NCI-H1694 treated with DMSO at 0.1 percent for 48 hours (cell line): Measurements from ENCODE around the gene LMF1.
"Not testable (repeated sequence)": the region's sequence is repeated elsewhere in the genome, so short reads cannot be mapped to it uniquely, and the experiment has no call there.

Experiments
- DNase-seq: peaks from one replicate; lab custom pipeline; 2025; lab: John Stamatoyannopoulos, UW

Gene LMF1

DNA sequence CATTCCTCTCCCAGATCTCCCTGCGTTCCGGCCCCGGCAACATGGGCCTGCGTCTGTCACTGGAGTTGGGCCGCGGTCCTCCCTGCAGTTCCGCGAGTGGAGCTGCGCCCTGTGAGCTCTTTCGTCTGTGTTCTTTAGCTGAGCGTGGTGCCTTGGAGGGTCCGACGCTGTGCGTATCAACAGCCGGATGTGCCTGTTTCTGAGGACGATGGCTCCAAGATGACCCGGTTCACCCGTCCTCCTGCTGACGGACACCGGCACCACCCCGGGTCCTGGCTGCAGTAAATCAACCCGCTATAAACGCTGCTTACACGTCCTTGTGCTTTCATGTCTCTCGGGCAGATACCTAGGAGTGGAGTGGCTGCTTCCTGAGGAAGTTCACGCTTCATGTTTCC, 125.4 kb downstream of the LMF1 start:
- no peak for DNase-seq

GRCh38 chr16:844638-845350, 126.0 kb downstream of the LMF1 start:
- no peak for DNase-seq

- no peak for DNase-seq
Observed at GRCh38 chr16:843771-844170, 127.0 kb downstream of the LMF1 start.

- DNase-seq, result no peak
Observed at GRCh38 chr16:842711-843560, 127.8 kb downstream of the LMF1 start.

- no peak for DNase-seq
Observed at GRCh38 chr16:842061-842476, 128.7 kb downstream of the LMF1 start.

DNA sequence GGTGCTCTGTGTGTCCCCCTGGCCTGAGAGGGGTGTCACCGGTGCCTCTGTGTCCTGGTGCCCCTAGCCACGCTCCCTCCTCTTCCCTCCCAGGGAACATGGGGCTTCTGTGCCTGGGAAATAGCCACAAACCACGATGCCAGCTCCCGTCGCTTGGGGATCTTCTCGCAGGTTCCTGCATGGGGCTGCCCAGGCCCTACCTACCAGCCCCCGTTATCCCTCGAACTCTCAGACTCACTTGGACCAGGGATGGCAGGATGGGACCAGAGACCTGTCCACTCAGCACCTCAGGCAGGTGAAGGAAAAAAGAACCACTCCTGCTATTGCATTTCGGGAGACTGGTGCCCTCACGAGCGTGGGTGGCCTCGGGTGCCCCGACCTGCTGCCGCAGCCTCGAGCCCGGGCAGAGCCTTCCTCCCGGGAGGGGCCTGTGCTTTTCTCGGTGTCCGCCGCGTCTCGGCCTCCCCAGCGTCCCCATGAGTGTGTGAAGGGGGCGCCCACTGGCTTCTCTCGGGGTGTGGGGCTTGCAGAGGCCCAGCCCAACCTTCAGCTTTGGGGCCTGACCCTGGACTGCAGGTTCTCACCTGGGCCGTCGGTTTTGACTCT, 129.2 kb downstream of the LMF1 start:
- no peak for DNase-seq

- DNase-seq, result no peak
Observed at GRCh38 chr16:840561-841454, 130.0 kb downstream of the LMF1 start.

DNA sequence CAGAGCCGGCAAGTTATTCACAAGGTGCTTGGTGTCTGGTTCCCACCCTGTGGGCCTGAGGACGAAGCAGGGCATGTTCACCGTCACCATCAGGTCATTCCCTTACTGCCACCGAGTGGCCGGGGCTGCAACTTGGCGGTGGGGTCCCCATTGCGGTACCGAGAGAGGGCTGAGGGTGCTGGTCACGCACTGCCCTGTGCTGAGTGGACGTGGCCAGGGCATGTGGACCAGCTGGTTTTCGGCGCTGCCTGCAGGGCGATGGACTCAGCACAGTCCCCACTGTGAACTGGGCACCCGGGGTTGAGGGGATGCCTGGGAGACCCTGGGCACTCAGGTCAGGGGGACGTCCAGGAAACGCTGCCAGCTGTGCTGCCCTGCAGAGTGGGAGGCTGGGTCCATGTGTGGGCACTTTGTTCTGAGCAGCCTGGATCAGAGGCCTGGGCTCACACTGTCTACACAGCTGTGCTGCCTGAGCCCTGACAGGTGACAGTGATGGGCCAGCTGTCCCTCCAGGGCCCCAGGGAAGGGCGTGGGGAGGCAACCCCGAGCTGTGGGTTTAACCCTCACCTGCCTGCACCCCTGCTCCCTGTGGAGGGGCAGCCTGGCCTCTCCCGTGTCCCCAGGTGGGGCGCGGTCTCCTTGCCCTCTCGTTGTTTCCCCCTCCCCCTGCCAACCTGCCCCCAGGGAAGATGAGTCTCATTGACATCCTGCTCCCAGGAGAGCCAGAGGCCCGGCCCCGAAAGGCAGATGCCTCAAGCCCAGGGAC, 131.0 kb downstream of the LMF1 start:
- DNase-seq, result no peak

- DNase-seq, result no peak
Observed at GRCh38 chr16:838741-839140, 132.0 kb downstream of the LMF1 start.

GRCh38 chr16:836822-837221, 134.0 kb downstream of the LMF1 start:
- DNase-seq, result not testable (repeated sequence)

GRCh38 chr16:836221-836620, 134.6 kb downstream of the LMF1 start:
- no peak for DNase-seq

GRCh38 chr16:835373-835772, 135.4 kb downstream of the LMF1 start:
- no peak for DNase-seq

GRCh38 chr16:833411-833810, 137.4 kb downstream of the LMF1 start:
- no peak for DNase-seq

DNA sequence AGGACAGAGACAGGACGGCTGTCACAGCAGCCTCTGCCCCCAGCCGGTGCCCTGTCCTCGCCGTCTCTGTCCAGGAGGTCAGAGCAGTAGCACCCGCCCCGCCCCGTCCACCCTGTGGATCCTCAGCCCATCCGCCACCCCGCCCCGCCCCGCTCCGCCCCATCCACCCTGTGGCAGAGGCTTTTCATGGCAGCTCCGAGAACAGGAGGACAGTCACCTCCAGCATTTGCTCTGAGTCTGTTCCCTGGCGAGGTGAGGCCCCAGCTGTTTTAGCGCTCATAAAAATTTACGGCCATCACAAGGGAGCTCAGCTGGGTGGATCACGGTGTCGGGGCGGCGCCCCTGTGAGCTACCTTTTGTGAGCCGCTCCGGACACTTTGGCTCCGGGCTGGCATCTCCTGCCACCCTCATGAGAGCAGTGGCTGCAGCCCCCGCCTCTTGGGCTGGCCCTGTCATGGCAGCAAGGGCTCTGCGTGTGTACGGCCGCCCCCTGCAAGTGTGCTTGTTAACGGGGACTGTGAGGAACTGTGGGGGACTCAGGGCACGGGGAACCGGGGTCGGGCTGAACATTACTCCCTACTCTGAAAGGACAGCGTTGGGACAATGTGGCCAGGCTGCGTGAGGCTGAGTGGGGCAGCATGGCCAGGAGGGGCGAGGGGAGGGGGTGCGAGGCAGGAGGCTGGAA, 138.0 kb downstream of the LMF1 start:
- no peak for DNase-seq

DNA sequence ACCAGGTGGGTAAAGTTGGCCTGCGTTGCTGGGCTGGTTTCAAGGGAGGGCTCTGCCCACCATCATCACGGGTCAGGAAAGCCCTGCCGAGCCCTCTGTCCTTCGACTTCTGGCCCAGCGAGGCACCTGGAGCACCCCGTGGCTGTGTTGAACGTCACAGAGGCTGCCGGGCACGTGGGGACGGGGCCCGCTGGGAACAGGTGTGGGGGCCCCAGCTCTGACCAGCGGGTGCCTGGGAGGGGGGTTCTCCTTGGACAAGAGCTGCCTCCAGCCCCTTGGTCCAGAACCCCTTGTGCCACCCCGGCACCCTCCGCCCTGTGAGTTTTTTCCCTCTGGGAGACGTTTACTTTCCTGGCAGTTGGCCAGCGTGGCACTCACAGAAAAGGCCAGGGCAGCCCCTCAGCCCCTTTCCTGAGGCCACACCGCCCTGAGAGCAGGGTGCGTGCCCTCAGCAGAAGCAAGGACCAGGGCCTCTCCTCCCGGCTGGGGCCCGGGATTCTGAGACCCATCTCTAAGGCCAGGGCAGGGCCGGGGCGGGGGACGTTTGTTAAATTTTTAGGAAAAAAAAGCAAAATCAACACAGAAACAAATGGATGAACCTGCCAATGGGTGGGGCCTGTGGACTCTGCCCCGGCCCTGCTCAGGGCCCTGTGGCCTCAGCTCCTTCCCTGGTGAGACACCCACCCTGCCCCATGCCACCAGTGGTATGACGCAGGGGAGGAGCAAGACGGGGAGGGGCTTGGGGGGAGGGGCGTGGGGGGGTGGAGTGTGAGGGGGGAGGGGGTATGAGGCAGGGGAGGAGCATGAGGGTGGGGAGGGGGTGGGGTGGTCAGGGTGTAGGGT, 139.0 kb downstream of the LMF1 start:
- no peak for DNase-seq

DNA sequence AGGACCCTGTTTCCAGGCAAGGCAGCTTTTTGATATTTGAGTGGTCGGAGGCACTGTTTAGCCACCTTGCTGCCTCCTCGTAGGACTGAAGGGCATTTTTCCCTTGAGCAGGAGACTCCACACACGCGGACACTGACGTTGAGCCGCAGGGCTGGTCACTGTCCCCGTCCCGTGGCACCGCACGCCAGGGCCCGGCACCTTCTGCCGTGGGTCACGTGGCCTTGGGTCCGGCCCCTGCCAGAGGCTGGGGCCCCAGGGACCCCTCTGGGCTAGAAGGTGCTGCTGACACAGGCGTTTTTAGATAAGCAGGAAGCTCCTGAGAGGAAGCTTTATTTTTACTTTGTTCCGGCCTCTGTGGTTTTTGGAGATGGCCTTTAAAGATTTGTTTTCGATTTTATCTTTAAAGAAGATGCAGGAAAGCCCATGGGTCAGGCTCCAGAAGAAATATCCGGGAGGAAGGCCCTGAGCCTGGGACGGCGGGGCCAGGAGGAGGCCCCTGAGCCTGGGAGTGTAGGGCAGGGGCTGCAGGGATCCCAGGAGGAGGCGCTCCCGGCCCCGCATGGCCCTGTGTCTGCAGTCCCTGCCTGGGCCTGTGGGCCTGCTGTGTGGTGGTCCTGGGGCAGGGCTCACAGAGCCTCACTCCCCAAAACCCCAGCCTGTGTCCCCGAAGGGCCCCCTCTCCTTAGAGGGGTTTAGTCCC, 139.8 kb downstream of the LMF1 start:
- DNase-seq, result no peak

DNA sequence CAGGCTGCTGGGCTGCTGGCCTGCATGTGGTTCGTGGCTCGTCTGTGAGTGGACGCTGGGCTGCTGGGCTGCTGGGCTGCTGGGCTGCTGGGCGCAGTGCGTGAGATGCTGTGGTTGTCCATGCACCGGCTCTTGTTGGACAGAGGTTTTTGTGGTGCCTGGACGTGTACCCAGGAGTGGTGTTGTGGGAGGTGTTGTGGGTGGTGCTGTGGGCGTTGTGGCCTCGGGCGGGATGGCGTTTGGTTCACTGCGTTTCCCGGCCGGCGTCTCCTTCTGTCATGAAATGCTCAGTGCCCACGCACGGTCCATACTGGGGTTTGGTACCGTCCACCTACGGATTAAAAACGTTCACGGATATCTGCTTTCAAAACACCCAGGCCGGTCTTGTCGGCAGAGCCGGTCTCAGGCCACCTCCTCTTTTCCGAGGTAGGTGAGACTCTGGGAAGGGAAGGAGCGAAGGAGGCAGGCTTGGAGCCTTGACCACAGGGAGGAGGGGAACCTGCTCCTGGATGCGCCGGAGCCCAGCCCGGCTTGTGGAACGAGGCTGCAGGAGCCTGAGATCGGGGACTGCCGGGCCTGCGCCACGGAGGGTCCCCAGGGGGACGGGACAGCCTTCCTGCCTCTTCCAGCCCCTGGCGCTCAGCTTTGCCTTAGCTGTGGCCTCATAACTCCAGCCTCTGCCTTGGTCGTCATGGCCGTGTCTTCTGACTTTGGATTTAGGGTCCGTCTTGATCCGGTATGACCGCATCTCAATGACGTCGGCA, 140.5 kb downstream of the LMF1 start:
- DNase-seq, result no peak

DNA sequence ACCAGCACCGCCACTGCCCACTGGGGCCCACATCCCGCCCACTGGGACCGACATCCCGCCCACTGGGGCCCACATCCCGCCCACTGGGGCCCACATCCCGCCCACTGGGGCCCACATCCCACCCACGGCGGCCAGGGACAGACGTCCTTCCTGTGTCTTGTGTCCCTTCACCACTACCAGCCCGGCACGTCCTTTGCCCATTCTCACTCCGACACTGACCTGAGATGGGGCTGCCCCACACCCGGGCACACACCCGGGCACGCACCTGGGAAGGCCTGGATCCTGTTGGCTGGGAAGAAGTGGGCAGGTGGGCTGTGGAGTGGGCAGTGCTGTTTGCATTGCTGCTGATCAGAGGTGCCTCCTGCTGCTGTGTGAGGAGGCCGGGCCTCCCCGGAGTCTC, 141.9 kb downstream of the LMF1 start:
- no peak for DNase-seq
